Keratinocyte (primary cell): ENCODE measurements around the gene POLD3.

Experiments
- EZH2 ChIP-seq: IDR thresholded peaks from one replicate; pipeline ENCODE4 v1.6.1; 2012; ENCODE audit warnings: inconsistent platforms, mild to moderate bottlenecking, low read length, moderate library complexity
- TF ChIP-seq, protein P1 (sequence below), 3 experiments: IDR thresholded peaks in 1 of 3; conservative IDR thresholded peaks in 1 of 3; optimal IDR thresholded peaks in 1 of 3; 2 replicates in 2 of 3; 3 replicates in 1 of 3; pipeline versions ENCODE3 to v1.5.1; 2011; ENCODE audit warnings: low read length in 3 of 3, mild to moderate bottlenecking in 3 of 3, moderate library complexity in 2 of 3, control low read depth in 1 of 3, inconsistent platforms in 1 of 3; ENCODE audit not compliant: insufficient read depth in 2 of 3; ENCODE audit errors: extremely low read depth in 1 of 3

DNA sequence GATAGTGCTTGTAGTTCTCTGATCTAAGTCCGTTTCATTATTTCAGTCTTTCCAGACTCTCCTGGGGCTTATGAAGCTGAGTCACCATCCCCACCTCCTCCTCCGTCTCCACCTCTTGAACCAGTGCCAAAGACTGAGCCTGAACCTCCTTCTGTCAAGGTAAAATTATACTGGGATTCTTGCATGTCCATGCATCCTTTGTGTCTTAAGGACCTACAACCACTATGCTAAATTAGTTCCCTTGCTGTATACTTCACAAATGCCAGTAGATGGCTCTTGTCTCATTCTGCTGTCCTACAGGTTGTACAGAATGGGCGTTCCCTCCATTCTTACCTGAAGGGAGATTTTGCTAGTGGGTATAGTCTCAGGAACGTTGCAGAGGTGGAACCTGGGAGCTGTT lies 42.2 kb downstream of the POLD3 start:
- TF ChIP-seq, protein P1, sequence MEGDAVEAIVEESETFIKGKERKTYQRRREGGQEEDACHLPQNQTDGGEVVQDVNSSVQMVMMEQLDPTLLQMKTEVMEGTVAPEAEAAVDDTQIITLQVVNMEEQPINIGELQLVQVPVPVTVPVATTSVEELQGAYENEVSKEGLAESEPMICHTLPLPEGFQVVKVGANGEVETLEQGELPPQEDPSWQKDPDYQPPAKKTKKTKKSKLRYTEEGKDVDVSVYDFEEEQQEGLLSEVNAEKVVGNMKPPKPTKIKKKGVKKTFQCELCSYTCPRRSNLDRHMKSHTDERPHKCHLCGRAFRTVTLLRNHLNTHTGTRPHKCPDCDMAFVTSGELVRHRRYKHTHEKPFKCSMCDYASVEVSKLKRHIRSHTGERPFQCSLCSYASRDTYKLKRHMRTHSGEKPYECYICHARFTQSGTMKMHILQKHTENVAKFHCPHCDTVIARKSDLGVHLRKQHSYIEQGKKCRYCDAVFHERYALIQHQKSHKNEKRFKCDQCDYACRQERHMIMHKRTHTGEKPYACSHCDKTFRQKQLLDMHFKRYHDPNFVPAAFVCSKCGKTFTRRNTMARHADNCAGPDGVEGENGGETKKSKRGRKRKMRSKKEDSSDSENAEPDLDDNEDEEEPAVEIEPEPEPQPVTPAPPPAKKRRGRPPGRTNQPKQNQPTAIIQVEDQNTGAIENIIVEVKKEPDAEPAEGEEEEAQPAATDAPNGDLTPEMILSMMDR (optimal IDR thresholded peaks at IDR 0.05 in 1 of 3, IDR thresholded peaks at IDR 0.05 in 1 of 3, conservative IDR thresholded peaks at IDR 0.05 in 1 of 3; ENCODE audit: extremely low read depth in 1 of 3, insufficient read depth in 2 of 3, low read length in 3 of 3), result peak; percentile 34 to 67 (median 49)
- TF ChIP-seq EZH2, result no peak
